Neural crest cell (in vitro differentiated cells): ENCODE data around the gene GNAO1. TPM values are rescaled to one million over a fixed set of nuclear protein-coding genes. Genes with fewer than 3 reads are reported as not detected.
"Not testable (repeated sequence)": the region's sequence is repeated elsewhere in the genome, so short reads cannot be mapped to it uniquely, and the experiment has no call there.

Experiments used
- DNase-seq: peaks from one replicate; pipeline ENCODE4 v3.0.0; 2021; ENCODE audit warnings: low read depth, mixed read lengths, low spot score
- H3K27ac Mint-ChIP-seq: one replicate; pipeline ENCODE4 v1.8.0; 2021; ENCODE audit warnings: mild to moderate bottlenecking, mixed read lengths; ENCODE audit not compliant: unreplicated experiment
- H3K27me3 Mint-ChIP-seq: 2 replicates; pipeline ENCODE4 v1.8.0; 2021; ENCODE audit warnings: low read depth, mild to moderate bottlenecking, mixed read lengths
- H3K36me3 Mint-ChIP-seq: 2 replicates; pipeline ENCODE4 v1.8.0; 2021; ENCODE audit warnings: low read depth, mild to moderate bottlenecking, mixed read lengths
- H3K4me1 Mint-ChIP-seq: 2 replicates; pipeline ENCODE4 v1.8.0; 2021; ENCODE audit warnings: mixed read lengths
- H3K4me3 Mint-ChIP-seq: one replicate; pipeline ENCODE4 v1.8.0; 2021; ENCODE audit warnings: mild to moderate bottlenecking, mixed read lengths
- H3K9me3 Mint-ChIP-seq: 2 replicates; pipeline ENCODE4 v1.8.0; 2021; ENCODE audit warnings: mixed read lengths
- CTCF ChIP-seq: fragments of 200-600 bp; sonication (generic); conservative IDR thresholded peaks from 2 replicates; pipeline ENCODE4 v1.5.0; 2021; ENCODE audit warnings: antibody characterized with exemption, mild to moderate bottlenecking
- total RNA-seq: library from RNA; stranded (reverse); gene quantifications from 2 replicates; pipeline ENCODE4 v1.2.1, GENCODE V29; 2021

The GNAO1 gene
- total RNA-seq, 1 donor from 2014 or later: 22.2 TPM

- no peak for DNase-seq
Observed at GRCh38 chr16:56370875-56371659, 179.8 kb downstream of the GNAO1 start.

DNA sequence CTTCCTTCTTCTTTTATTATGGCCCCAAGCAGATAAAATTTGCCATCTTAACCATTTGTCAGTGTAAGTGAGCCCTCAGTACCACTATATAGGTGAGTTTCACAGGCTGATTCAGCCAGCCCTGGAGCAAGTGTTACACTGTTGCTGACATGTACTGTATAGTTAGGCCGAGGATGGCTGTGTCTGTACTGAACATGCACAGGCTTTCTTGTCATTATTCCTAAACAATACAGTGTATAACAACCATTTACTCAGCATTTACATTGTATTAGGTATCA is 180.3 kb downstream of the GNAO1 start:
- peaks cover 4% of the 10 kb centered on the region for H3K4me1 Mint-ChIP-seq
- no peaks in the 10 kb centered on the region for H3K27me3 Mint-ChIP-seq
- DNase-seq: no peak
- H3K36me3 Mint-ChIP-seq: peaks cover 12% of the 10 kb centered on the region
- no peaks in the 10 kb centered on the region for H3K9me3 Mint-ChIP-seq
- H3K27ac Mint-ChIP-seq: no peak overlapping the region
- no peak overlapping the region for H3K4me3 Mint-ChIP-seq
- TF ChIP-seq CTCF: no peak

More at GRCh38 chr16:56370875-56371659, 179.8 kb downstream of the GNAO1 start:
- no peaks in the 10 kb centered on the region for H3K27me3 Mint-ChIP-seq
- TF ChIP-seq CTCF: no peak
- no peak overlapping the region for H3K4me3 Mint-ChIP-seq
- peaks cover 4% of the 10 kb centered on the region for H3K4me1 Mint-ChIP-seq
- H3K27ac Mint-ChIP-seq: peak overlapping the region; percentile 89
- H3K36me3 Mint-ChIP-seq: peaks cover 10% of the 10 kb centered on the region
- no peaks in the 10 kb centered on the region for H3K9me3 Mint-ChIP-seq

DNA sequence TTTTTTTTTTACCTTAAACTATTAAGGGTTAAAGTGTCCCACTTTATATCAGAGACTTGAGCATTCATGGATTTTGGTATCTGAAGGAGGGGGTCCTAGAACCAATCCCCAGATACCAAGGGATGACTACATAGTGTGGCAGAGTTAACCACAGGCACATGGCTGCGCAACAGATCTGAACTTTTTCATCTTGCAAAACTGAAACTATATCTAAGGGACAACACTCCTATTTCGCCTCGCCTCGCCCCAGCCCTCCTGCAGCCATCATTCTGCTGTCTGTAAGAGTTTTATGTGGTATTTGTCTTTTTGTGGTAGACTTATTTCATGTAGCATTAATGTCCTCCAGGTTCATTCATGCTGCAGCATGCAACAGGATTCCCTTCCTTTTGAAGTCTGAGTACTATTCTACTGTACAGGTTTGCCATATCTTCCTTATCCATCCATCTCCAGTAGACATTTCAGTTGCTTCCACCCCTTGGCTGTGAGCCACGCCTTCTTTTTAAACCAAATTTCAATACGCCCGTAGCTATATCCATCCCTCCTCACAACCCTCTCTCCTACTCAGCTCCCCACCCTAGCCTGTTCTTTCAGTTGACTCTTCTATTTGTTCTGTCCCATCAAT is 180.8 kb downstream of the GNAO1 start:
- Mint-ChIP-seq H3K27ac (no peak overlapping the region), H3K27me3 (no peaks in the 10 kb centered on the region), H3K4me1 (peaks cover 4% of the 10 kb centered on the region), H3K4me3 (no peak overlapping the region), H3K36me3 (peaks cover 12% of the 10 kb centered on the region), H3K9me3 (no peaks in the 10 kb centered on the region)
- no peak for TF ChIP-seq CTCF
- DNase-seq: no peak

DNA sequence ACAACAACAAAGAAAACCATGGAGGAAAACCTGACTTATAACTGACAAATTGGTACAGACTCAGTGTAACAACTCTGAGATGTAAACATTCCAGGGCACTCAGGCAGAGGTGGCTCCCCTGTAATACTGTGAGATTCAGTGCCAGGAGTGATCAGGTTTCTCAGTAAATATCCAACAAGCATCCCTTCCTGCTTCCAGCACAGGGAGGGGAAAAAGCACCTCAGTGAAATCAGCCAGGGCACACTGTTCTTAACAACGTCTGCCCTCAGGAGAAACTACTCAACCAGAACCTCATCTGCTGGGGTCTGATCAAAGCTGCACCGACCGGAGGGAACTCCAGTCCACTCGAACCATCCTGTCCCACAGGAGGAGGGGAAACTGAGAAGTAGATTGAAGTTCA is 181.7 kb downstream of the GNAO1 start:
- no peaks in the 10 kb centered on the region for H3K9me3 Mint-ChIP-seq
- no peaks in the 10 kb centered on the region for H3K27me3 Mint-ChIP-seq
- H3K4me1 Mint-ChIP-seq: peaks cover 4% of the 10 kb centered on the region
- no peak for TF ChIP-seq CTCF
- peaks cover 21% of the 10 kb centered on the region for H3K36me3 Mint-ChIP-seq
- no peak overlapping the region for H3K4me3 Mint-ChIP-seq
- no peak for DNase-seq
- no peak overlapping the region for H3K27ac Mint-ChIP-seq

- H3K36me3 Mint-ChIP-seq: peaks cover 41% of the 10 kb centered on the region
- not testable (repeated sequence) for H3K4me3 Mint-ChIP-seq, H3K9me3 Mint-ChIP-seq, DNase-seq, H3K27me3 Mint-ChIP-seq, H3K27ac Mint-ChIP-seq, H3K4me1 Mint-ChIP-seq
Observed at GRCh38 chr16:56375792-56376191, 184.5 kb downstream of the GNAO1 start.

- not testable (repeated sequence) for DNase-seq, H3K27me3 Mint-ChIP-seq, H3K4me3 Mint-ChIP-seq, H3K27ac Mint-ChIP-seq, H3K4me1 Mint-ChIP-seq
- Mint-ChIP-seq H3K9me3 (peaks cover 18% of the 10 kb centered on the region), H3K36me3 (peaks cover 72% of the 10 kb centered on the region)
Observed at GRCh38 chr16:56379044-56379443, 187.8 kb downstream of the GNAO1 start.

GRCh38 chr16:56380778-56381485 is 189.6 kb downstream of the GNAO1 start:
- Mint-ChIP-seq H3K9me3 (peaks cover 18% of the 10 kb centered on the region), H3K36me3 (peaks cover 79% of the 10 kb centered on the region)
- not testable (repeated sequence) for DNase-seq, H3K4me1 Mint-ChIP-seq, H3K27ac Mint-ChIP-seq, H3K4me3 Mint-ChIP-seq, H3K27me3 Mint-ChIP-seq
